ENCODE measurements around the gene ARSD. TPM values are rescaled to one million over a fixed set of nuclear protein-coding genes. Genes with fewer than 3 reads are reported as not detected.

Gene ARSD
- polyA plus RNA-seq, 1 donor (not counting 4 experiments of a cell fraction or from before 2014, with no cell fraction given), result 7.9 TPM

DNA sequence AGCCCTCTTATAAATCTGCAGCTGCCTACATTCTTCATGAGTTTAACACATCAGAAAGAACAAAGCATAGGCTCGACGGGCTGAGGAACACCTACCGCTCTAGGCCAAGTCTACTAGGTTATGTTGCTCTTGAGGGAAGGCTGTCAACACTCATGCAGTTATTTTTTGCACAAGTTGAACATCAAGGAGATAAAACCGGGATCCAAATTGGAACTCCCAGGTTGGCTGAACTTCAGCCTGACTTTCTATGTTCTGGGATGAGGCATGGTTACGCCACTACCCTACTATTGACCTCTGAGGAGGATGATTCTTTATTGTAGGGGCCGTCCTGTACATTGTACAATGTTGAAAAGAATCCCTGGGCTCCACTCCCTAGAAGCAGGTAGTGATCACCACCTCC is 39.9 kb upstream of the ARSD start:
- H3K9me3 ChIP-seq (ENCODE audit: control insufficient read depth, low read depth, low read length), result no peaks in the 10 kb centered on the region
- no peaks in the 10 kb centered on the region for H3K79me2 ChIP-seq (ENCODE audit: control insufficient read depth, insufficient read depth, low read length)
- no peak overlapping the region for H3K27ac ChIP-seq (ENCODE audit: control insufficient read depth, insufficient read depth, low read length)
- H2AFZ ChIP-seq (ENCODE audit: control insufficient read depth, low read length), result no peak overlapping the region
- TF ChIP-seq EZH2 (IDR thresholded peaks at IDR 0.05; ENCODE audit: low read length), result no peak
- TF ChIP-seq, protein P1, sequence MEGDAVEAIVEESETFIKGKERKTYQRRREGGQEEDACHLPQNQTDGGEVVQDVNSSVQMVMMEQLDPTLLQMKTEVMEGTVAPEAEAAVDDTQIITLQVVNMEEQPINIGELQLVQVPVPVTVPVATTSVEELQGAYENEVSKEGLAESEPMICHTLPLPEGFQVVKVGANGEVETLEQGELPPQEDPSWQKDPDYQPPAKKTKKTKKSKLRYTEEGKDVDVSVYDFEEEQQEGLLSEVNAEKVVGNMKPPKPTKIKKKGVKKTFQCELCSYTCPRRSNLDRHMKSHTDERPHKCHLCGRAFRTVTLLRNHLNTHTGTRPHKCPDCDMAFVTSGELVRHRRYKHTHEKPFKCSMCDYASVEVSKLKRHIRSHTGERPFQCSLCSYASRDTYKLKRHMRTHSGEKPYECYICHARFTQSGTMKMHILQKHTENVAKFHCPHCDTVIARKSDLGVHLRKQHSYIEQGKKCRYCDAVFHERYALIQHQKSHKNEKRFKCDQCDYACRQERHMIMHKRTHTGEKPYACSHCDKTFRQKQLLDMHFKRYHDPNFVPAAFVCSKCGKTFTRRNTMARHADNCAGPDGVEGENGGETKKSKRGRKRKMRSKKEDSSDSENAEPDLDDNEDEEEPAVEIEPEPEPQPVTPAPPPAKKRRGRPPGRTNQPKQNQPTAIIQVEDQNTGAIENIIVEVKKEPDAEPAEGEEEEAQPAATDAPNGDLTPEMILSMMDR (optimal IDR thresholded peaks at IDR 0.05 in 1 of 3, IDR thresholded peaks at IDR 0.05 in 1 of 3, conservative IDR thresholded peaks at IDR 0.05 in 1 of 3; ENCODE audit: extremely low read depth in 1 of 3, insufficient read depth in 2 of 3, low read length in 3 of 3), result no peak
- H4K20me1 ChIP-seq (ENCODE audit: control insufficient read depth, extremely low read depth, insufficient read depth, low read length), result no peaks in the 10 kb centered on the region
- no peak for FAIRE-seq
- dilution Hi-C loops (cut with MboI; ENCODE audit: extremely low pct_ligation_motif_present, low sequenced_read_pairs), result no loop called here
- no peak overlapping the region for H3K4me2 ChIP-seq (ENCODE audit: control insufficient read depth, extremely low read depth, insufficient read depth, low read depth, low read length)
- no peak overlapping the region for H3K4me3 ChIP-seq (ENCODE audit: control insufficient read depth in 2 of 3, extremely low read depth in 1 of 3, insufficient read depth in 2 of 3, low read depth in 1 of 3, low read length in 3 of 3)
- no peaks in the 10 kb centered on the region for H3K9me1 ChIP-seq (ENCODE audit: control insufficient read depth, extremely low read depth, insufficient read depth, low read length)
- no peak overlapping the region for H3K9ac ChIP-seq (ENCODE audit: control insufficient read depth, extremely low read depth, insufficient read depth, low read length)
- H3K27me3 ChIP-seq (ENCODE audit: control insufficient read depth, extremely low read depth, insufficient read depth, low read length), result no peaks in the 10 kb centered on the region
- no peaks in the 10 kb centered on the region for H3K36me3 ChIP-seq (ENCODE audit: control insufficient read depth in 2 of 2, extremely low read depth in 1 of 2, insufficient read depth in 2 of 2, low read length in 2 of 2)
- H3K4me1 ChIP-seq (ENCODE audit: control insufficient read depth, extremely low read depth, insufficient read depth, low read length), result no peaks in the 10 kb centered on the region
- DNase-seq (ENCODE audit: low read depth, low spot score), result no peak

DNA sequence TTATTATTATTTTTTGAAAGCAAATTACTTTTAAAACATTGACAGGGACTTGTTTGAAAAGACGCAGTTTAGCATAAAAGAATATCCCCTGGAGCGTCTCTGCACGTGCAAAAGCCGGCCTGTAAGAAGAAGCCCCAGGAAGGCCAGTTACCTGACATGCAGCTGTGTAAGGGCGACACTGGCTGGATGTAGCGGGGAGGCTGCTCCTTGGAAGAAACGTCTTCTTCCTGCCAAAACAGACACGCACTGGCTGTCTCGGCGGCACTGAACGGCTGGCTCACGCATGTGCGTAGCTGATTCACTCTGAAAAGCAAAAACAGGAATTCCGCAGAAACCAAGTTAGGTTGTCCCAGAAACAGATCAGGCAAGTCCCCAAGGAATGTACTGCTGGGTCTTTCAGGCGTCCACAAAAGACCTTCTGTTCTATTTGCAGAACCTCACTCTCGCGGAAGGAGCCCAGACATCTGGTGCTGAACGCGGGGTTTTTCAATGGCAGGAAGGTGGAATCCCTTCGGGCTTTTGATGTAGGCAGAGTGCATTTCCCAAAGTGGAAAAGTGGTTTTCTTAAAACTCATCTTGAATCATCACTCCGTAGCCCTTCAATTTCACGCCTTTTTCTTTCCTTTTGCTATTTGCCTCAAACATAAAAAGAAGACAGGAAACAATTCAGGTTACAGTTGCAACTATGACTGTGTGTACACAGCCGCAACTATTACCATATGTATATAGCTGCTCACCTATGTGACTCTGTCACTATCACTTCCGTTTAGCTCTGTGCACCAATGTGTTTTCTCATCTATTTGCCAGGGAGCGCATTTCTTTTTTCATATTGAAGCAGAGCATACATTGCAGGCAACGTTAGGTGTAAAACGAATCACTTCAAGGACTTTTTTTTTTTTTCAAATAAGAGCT is 39.1 kb upstream of the ARSD start:
- H3K9me3 ChIP-seq (ENCODE audit: control insufficient read depth, low read depth, low read length), result no peaks in the 10 kb centered on the region
- DNase-seq (ENCODE audit: low read depth, low spot score) (peak; percentile 0), FAIRE-seq (no peak)
- H4K20me1 ChIP-seq (ENCODE audit: control insufficient read depth, extremely low read depth, insufficient read depth, low read length), result no peaks in the 10 kb centered on the region
- dilution Hi-C loops (cut with MboI; ENCODE audit: extremely low pct_ligation_motif_present, low sequenced_read_pairs), result no loop called here
- no peak overlapping the region for H3K9ac ChIP-seq (ENCODE audit: control insufficient read depth, extremely low read depth, insufficient read depth, low read length)
- TF ChIP-seq EZH2 (IDR thresholded peaks at IDR 0.05; ENCODE audit: low read length), result no peak
- TF ChIP-seq, protein P1 (optimal IDR thresholded peaks at IDR 0.05 in 1 of 3, IDR thresholded peaks at IDR 0.05 in 1 of 3, conservative IDR thresholded peaks at IDR 0.05 in 1 of 3; ENCODE audit: extremely low read depth in 1 of 3, insufficient read depth in 2 of 3, low read length in 3 of 3), result peak in 1 of 3 experiments; percentile 44
- no peaks in the 10 kb centered on the region for H3K4me1 ChIP-seq (ENCODE audit: control insufficient read depth, extremely low read depth, insufficient read depth, low read length)
- no peaks in the 10 kb centered on the region for H3K27me3 ChIP-seq (ENCODE audit: control insufficient read depth, extremely low read depth, insufficient read depth, low read length)
- no peaks in the 10 kb centered on the region for H3K36me3 ChIP-seq (ENCODE audit: control insufficient read depth in 2 of 2, extremely low read depth in 1 of 2, insufficient read depth in 2 of 2, low read length in 2 of 2)
- H3K27ac ChIP-seq (ENCODE audit: control insufficient read depth, insufficient read depth, low read length), result no peak overlapping the region
- peak overlapping the region in 1 of 3 experiments; percentile 25 for H3K4me3 ChIP-seq (ENCODE audit: control insufficient read depth in 2 of 3, extremely low read depth in 1 of 3, insufficient read depth in 2 of 3, low read depth in 1 of 3, low read length in 3 of 3)
- H3K9me1 ChIP-seq (ENCODE audit: control insufficient read depth, extremely low read depth, insufficient read depth, low read length), result no peaks in the 10 kb centered on the region
- peak overlapping the region; percentile 50 for H2AFZ ChIP-seq (ENCODE audit: control insufficient read depth, low read length)
- no peaks in the 10 kb centered on the region for H3K79me2 ChIP-seq (ENCODE audit: control insufficient read depth, insufficient read depth, low read length)
- peak overlapping the region; percentile 51 for H3K4me2 ChIP-seq (ENCODE audit: control insufficient read depth, extremely low read depth, insufficient read depth, low read depth, low read length)
